AG09309 (cell line): ENCODE measurements around the gene KRTAP4-5.
"Not testable (repeated sequence)": the region's sequence is repeated elsewhere in the genome, so short reads cannot be mapped to it uniquely, and the experiment has no call there.

Experiments
- DNase-seq: peaks from one replicate; pipeline ENCODE4 v3.0.0-alpha.2; 2010; ENCODE audit warnings: low read depth
- H3K4me3 ChIP-seq: 2 replicates; pipeline ENCODE4 v1.5.1; 2011; ENCODE audit warnings: mild to moderate bottlenecking, low read depth, low read length, moderate library complexity; ENCODE audit not compliant: control insufficient read depth
- CTCF ChIP-seq: IDR thresholded peaks from 2 replicates; pipeline ENCODE4 v1.5.1; 2011; ENCODE audit warnings: mild to moderate bottlenecking, low read depth, low read length, inconsistent platforms; ENCODE audit not compliant: insufficient read depth, control insufficient read depth; ENCODE audit errors: missing control alignments

Gene KRTAP4-5

GRCh38 chr17:41167561-41167960, 17.9 kb upstream of the KRTAP4-5 start:
- H3K4me3 ChIP-seq: no peak overlapping the region
- no peak for TF ChIP-seq CTCF
- no peak for DNase-seq

GRCh38 chr17:41163828-41164227, 14.2 kb upstream of the KRTAP4-5 start:
- no peak for DNase-seq
- no peak for TF ChIP-seq CTCF
- no peak overlapping the region for H3K4me3 ChIP-seq

- no peak for TF ChIP-seq CTCF
- H3K4me3 ChIP-seq: no peak within 1 kb of the TSS
- DNase-seq: no peak
Measured at GRCh38 chr17:41160648-41161047, 11.0 kb upstream of the KRTAP4-5 start, which contains the start of gene KRTAP4-4. Gene KRTAP4-4, minus strand, starts transcription at chr17:41160748. Its CDS starts 57 bp downstream, at chr17:41160691.

GRCh38 chr17:41160190-41160589, 10.6 kb upstream of the KRTAP4-5 start:
- not testable (repeated sequence) for DNase-seq, H3K4me3 ChIP-seq

GRCh38 chr17:41153856-41154255, 4.2 kb upstream of the KRTAP4-5 start:
- no peak for DNase-seq

GRCh38 chr17:41151525-41151924, 1.9 kb upstream of the KRTAP4-5 start:
- no peak for DNase-seq
- no peak for TF ChIP-seq CTCF
- no peak overlapping the region for H3K4me3 ChIP-seq

More at GRCh38 chr17:41153856-41154255, 4.2 kb upstream of the KRTAP4-5 start:
- TF ChIP-seq CTCF: no peak
- no peak overlapping the region for H3K4me3 ChIP-seq

GRCh38 chr17:41150026-41150425, 401 bp upstream of the KRTAP4-5 start:
- H3K4me3 ChIP-seq: no peak overlapping the region
- no peak for TF ChIP-seq CTCF
- DNase-seq: no peak

GRCh38 chr17:41148971-41149651, 514 bp downstream of the KRTAP4-5 start:
- not testable (repeated sequence) for DNase-seq, H3K4me3 ChIP-seq
